ENCODE measurements around the gene PLSCR3.
A peak's percentile ranks its signal among the peaks of the same experiment; 100 is the strongest.
"Not testable (repeated sequence)": the region's sequence is repeated elsewhere in the genome, so short reads cannot be mapped to it uniquely, and the experiment has no call there.

Gene PLSCR3

GRCh38 chr17:7380321-7380720 is 14.0 kb downstream of the PLSCR3 start:
- DNase-seq (ENCODE audit: low spot score) = no peak

DNA sequence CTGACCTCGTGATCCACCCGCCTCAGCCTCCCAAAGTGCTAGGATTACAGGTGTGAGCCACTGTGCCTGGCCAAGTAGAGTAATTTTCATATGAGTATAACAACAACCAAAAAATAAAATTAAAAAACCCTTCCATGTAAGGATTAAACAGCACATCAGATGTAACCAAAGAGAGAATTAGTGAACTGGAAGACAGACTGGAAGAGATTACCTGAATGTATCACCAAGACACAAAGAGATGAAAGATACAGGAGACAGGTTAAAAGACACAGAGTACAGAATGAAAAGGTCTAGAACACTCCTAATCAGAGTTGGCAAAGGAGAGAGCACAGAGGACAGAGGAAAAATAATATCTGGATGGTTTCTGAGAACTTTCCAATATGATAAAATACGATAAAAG is 15.2 kb downstream of the PLSCR3 start:
- no peak for DNase-seq (ENCODE audit: low spot score)

- DNase-seq (ENCODE audit: low spot score) = no peak
Observed at GRCh38 chr17:7374353-7374752, 20.0 kb downstream of the PLSCR3 start.

DNA sequence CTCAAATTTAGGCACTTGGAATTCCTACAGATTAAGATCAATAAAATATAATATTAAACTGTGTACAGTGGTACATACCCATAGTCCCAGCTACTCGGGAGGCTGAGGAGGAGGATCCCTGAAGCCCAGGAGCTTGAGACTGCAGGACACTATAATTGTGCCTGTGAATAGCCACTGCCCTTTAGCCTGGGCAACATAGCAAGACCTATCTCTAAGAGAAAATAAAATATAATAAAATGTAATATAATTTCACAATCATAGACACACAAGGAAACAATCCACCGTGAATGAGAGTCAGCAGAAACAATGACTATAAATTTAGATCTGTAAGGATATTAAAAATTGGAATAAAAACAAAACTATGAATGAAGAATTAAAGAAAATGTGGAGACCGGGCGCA is 23.5 kb downstream of the PLSCR3 start:
- DNase-seq (ENCODE audit: low spot score) = no peak

- DNase-seq (ENCODE audit: low spot score) = no peak
Observed at GRCh38 chr17:7369825-7370224, 24.5 kb downstream of the PLSCR3 start.

- not testable (repeated sequence) for DNase-seq (ENCODE audit: low spot score)
Observed at GRCh38 chr17:7368599-7368994, 25.7 kb downstream of the PLSCR3 start.

GRCh38 chr17:7367918-7368598 is 26.3 kb downstream of the PLSCR3 start:
- no peak for DNase-seq (ENCODE audit: low spot score)

- no peak for DNase-seq (ENCODE audit: low spot score)
Observed at GRCh38 chr17:7367083-7367482, 27.2 kb downstream of the PLSCR3 start.

- DNase-seq (ENCODE audit: low spot score) = not testable (repeated sequence)
Observed at GRCh38 chr17:7365963-7366362, 28.4 kb downstream of the PLSCR3 start.

- no peak for DNase-seq (ENCODE audit: low spot score)
Observed at GRCh38 chr17:7363311-7363710, 31.0 kb downstream of the PLSCR3 start.

DNA sequence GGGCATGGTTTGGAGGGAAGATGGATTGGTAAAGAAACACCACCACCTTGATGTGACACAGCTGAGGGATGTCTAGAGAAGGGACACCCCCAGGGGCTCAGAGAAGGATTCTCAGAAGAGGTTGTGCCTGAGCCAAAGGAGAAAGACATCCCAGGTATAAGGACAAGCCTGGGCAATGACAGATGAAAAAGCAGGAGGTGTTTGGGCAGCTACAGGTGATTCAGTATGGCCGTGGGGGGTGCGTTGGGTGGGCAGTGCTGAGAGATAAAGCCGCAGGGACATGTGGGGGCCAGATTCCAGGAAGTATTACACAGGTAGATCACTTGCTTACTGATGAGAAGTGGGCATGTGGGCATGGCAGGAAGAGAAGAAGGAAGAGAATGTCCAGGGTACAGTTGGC is 32.4 kb downstream of the PLSCR3 start:
- no peak for DNase-seq (ENCODE audit: low spot score)

DNA sequence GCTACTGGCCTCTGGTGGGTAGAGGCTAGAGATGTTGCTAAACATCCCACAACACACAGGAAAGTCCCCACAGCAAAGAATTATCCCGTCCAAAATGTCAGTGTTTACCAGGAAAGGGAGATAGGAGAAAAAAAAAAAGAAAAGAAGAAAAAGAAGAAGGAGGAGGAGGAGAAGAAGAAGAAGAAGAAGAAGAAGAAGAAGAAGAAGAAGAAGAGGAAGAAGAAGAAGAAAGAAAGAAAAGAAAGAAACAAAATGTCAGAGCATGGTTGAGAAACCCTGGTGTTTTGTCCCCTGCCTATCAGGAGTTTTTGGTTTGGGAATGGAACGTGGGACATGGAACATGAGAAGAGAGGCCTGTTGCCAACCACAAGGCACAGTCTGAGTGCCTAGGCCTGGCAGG is 36.9 kb downstream of the PLSCR3 start:
- DNase-seq (ENCODE audit: low spot score) = no peak

DNA sequence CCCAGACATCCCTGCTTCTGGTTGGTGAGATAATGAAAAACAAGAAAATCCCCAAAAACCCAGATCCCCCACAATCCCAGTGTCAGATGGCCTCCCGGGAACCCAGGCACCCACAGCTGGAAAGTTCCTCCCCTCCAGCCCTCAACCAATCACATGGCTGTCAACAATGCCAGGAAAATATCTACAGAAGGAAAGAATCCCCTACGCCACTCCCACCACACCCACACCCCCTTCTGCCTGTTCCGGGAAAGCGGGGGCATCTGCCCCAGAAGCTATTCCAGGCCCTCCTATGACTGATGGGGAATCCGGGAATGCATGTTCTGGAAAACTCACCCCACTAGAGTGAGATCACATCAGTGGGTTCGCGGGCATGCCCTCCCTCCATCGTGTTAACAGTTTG is 37.6 kb downstream of the PLSCR3 start:
- DNase-seq (ENCODE audit: low spot score) = no peak

GRCh38 chr17:7356072-7356549 is 38.2 kb downstream of the PLSCR3 start:
- DNase-seq (ENCODE audit: low spot score) = peak; percentile 70

GRCh38 chr17:7355573-7355972 is 38.8 kb downstream of the PLSCR3 start:
- no peak for DNase-seq (ENCODE audit: low spot score)

GRCh38 chr17:7355053-7355452 is 39.3 kb downstream of the PLSCR3 start, which contains the start of gene TMEM95:
TSS of gene TMEM95 (plus strand) at chr17:7355156. CDS start at chr17:7355205, 49 bp downstream.
- DNase-seq (ENCODE audit: low spot score) = peak; percentile 82

DNA sequence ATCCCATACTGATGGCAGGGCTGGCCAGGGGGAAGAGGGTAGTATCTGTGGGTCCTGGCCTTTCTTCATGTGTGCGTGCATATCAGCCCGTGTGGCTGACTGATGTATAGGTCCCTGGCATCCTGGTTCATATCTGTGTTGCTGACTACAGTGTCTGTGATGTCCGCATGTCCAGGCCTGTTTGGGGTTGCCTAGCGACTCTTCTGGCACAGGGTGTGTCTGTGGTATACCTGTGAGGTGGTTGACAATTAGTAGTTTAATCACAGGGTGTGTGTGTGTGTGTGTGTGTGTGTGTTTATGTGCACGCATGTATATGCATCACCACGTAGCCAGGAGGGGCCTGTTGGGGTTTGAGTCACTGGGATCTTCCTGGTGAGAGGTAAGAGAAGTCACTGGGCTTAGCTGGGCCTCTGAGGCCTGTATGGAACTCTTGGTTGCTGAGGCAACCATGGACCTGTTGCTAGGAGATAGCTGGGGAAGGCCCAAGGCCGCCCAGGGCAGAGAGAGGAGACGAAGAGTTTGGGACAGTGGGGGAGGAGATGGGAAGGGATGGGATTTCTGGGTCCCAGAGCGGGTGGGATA is 40.0 kb downstream of the PLSCR3 start:
- peak; percentile 40 for DNase-seq (ENCODE audit: low spot score)

DNA sequence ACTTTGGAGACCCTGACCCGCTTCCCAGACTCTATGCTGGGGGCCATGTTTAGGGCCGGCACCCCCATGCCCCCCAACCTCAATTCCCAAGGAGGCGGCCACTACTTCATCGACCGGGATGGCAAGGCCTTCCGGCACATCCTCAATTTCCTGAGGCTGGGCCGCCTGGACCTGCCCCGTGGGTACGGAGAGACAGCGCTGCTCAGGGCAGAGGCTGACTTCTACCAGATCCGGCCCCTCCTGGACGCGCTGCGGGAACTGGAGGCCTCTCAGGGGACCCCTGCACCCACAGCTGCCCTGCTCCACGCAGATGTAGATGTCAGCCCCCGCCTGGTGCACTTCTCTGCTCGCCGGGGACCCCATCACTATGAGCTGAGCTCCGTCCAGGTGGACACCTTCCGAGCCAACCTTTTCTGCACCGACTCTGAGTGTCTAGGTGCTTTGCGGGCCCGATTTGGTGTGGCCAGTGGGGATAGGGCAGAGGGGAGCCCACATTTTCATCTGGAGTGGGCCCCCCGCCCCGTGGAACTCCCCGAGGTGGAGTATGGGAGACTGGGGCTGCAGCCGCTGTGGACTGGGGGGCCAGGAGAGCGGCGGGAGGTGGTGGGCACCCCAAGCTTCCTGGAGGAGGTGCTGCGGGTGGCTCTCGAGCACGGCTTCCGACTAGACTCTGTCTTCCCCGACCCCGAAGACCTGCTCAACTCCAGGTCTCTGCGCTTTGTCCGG is 41.3 kb downstream of the PLSCR3 start:
- DNase-seq (ENCODE audit: low spot score) = no peak

DNA sequence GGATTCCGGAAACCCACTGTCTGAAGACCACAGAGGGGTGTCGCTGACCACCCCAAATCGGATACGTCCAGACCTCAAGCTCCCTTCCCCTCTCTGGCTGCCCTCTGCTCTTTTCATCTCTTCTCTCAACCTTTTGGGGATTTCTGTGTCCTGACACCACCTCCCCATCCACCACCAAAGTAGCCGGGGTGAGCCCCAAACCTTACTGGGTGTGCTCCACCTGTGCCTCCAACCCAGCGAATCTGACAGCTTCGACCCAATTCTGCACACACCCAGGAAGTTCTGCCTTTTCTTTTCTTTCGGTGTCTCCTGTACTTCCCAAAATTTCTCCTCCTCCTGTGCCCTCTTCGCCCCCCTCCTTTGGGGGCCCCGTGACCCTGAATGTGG is 41.8 kb downstream of the PLSCR3 start:
- DNase-seq (ENCODE audit: low spot score) = no peak

DNA sequence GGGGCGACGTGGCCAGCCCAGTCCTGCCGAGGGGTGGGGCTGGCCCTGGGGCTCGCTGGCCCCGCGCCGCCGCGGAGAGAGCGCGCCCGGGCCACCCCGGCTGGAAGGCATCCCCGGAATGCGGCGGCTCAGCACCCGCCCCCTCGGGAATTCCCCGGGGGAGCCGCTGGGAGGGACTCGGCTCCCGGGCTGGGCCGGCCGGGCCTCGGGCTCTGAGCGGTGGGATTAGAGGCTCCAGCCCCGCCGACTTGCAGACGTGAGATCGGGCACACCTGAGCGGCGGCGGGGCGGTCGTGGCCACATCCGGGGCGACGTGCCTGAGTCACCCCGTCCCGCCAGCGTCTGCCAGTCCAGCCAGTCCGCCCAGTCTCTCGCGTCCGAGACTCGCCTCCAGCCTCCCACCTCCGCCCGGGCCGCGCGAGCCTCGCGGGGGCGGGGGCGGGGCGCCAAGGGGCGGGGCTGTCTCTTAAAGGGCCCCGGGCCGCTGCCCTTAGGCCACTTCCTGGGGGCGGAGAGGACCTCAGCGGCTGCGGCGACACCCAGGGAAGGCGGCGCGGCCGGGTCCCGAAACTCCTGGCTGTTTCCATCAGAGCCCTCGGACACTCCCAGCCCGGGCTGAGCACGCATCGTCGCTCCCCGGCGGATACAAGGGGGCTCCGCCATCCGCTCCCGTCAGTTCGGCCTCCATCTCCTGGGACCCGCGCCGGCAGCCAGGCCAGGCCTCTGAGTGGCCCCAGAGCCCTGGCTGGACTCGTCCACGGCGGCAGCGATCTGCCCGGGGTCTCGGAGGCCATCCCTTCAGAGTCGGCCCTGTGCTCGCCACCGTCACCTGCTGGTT is 42.4 kb downstream of the PLSCR3 start, which contains the start of gene KCTD11:
KCTD11 (plus strand) TSS at position 498 of the 838 bp plus-strand sequence.
- peak; percentile 86 for DNase-seq (ENCODE audit: low spot score)

GRCh38 chr17:7348478-7349242 is 45.7 kb downstream of the PLSCR3 start:
- DNase-seq (ENCODE audit: low spot score) = no peak
